Immature natural killer cell (primary cell): Measurements from ENCODE around the gene GOLGA8T. TPM values are rescaled to one million over a fixed set of nuclear protein-coding genes. Genes with fewer than 3 reads are reported as not detected.
A peak's percentile ranks its signal among the peaks of the same experiment; 100 is the strongest.
"Not testable (repeated sequence)": the region's sequence is repeated elsewhere in the genome, so short reads cannot be mapped to it uniquely, and the experiment has no call there.

ENCODE experiments used
- DNase-seq, 3 donors: peaks; one replicate each; pipeline ENCODE4 v3.0.0; 2022; ENCODE audit warnings: mixed read lengths in 1 of 3
- H3K27ac Mint-ChIP-seq, 6 donors: one replicate each; pipeline ENCODE4 v1.8.0; 2020; ENCODE audit warnings: mixed read lengths in 6 of 6, mild to moderate bottlenecking in 5 of 6, inconsistent platforms in 4 of 6, moderate library complexity in 3 of 6
- H3K27me3 Mint-ChIP-seq, 3 donors: one replicate each; pipeline ENCODE4 v1.8.0; 2020 to 2021; ENCODE audit warnings: low read depth in 3 of 3, mild to moderate bottlenecking in 3 of 3, mixed read lengths in 3 of 3, moderate library complexity in 3 of 3, inconsistent platforms in 1 of 3
- H3K36me3 Mint-ChIP-seq, 3 donors: one replicate each; pipeline ENCODE4 v1.8.0; 2020; ENCODE audit warnings: mixed read lengths in 3 of 3, inconsistent platforms in 2 of 3, mild to moderate bottlenecking in 2 of 3
- H3K4me1 Mint-ChIP-seq, 2 donors: one replicate each; pipeline ENCODE4 v1.8.0; 2020; ENCODE audit warnings: inconsistent platforms in 2 of 2, mild to moderate bottlenecking in 2 of 2, mixed read lengths in 2 of 2, moderate library complexity in 1 of 2
- H3K4me3 Mint-ChIP-seq, 5 donors: one replicate each; pipeline ENCODE4 v1.8.0; 2020; ENCODE audit warnings: mild to moderate bottlenecking in 5 of 5, mixed read lengths in 5 of 5, inconsistent platforms in 3 of 5, moderate library complexity in 3 of 5
- H3K9me3 Mint-ChIP-seq, 6 donors: one replicate each; pipeline ENCODE4 v1.8.0; 2020; ENCODE audit warnings: mild to moderate bottlenecking in 6 of 6, mixed read lengths in 6 of 6, inconsistent platforms in 4 of 6, moderate library complexity in 3 of 6
- polyA plus RNA-seq, 3 donors: library from polyadenylated mRNA; unstranded; fragments of 300-500 nt; fragmentation: Illumina TruSeq; gene quantifications; one replicate each; pipeline ENCODE4 v1.2.3, GENCODE V29; 2021

The GOLGA8T gene
- polyA plus RNA-seq, 3 donors from 2014 or later: 0.16 to 0.20 TPM; not detected in 1

- not testable (repeated sequence) for H3K36me3 Mint-ChIP-seq, H3K9me3 Mint-ChIP-seq, H3K27me3 Mint-ChIP-seq, H3K4me1 Mint-ChIP-seq
- H3K4me3 Mint-ChIP-seq: peak overlapping the region in 2 of 5 donors; percentile 16 to 18
- peak; percentile 48 to 71 (median 69) for DNase-seq
- peak overlapping the region; percentile 5 to 80 (median 56) for H3K27ac Mint-ChIP-seq
Measured at GRCh38 chr15:30173041-30173608, 38.3 kb downstream of the GOLGA8T start.

DNA sequence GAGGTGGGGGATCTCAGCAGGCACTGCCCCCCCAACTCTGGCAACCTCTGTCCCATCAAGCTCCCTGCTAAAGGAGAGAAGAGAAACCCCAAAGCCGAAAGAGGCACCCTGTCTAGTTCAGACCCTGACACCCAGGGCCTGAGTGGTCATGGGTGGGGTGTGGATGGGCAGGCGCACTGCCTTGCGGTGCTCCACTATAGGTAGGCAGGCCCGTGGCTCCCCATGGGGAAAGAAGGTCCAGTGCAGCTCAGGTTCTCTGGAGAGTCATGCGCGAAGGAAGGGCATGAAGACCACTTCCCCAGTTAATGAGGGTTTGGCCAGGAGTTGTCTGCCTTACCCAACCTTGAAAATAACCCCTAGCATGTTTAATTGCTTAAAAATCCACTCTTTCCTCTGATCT, 40.4 kb downstream of the GOLGA8T start:
- H3K4me1 Mint-ChIP-seq, H3K36me3 Mint-ChIP-seq, H3K27me3 Mint-ChIP-seq, H3K9me3 Mint-ChIP-seq, DNase-seq: not testable (repeated sequence)
- Mint-ChIP-seq H3K4me3 (peak overlapping the region in 1 of 5 donors; percentile 41), H3K27ac (peak overlapping the region in 2 of 6 donors; percentile 22 to 39)

GRCh38 chr15:30176613-30177012, 41.8 kb downstream of the GOLGA8T start:
- H3K36me3 Mint-ChIP-seq, H3K4me1 Mint-ChIP-seq, H3K27ac Mint-ChIP-seq, DNase-seq, H3K4me3 Mint-ChIP-seq, H3K9me3 Mint-ChIP-seq, H3K27me3 Mint-ChIP-seq: not testable (repeated sequence)

DNA sequence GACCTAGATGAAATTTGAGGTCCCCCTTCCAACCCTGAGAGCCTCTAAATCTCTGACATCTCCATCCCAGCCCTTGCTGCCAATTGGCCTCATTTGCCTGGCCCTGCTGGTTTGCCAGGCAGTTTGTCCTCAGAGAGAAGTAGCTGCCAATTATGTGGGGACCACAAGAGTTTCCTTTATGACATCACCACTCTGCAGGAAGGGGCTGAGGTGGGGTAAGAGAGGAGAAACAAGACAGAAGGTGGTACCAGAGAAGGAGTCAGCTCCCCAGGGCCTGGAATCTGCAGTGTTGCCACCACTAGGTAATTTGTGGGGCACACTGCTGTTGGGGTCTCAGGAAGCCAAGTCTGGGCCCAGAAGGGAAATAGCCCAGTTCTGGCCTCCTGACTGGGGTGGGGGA, 45.0 kb downstream of the GOLGA8T start:
- H3K27ac Mint-ChIP-seq, H3K9me3 Mint-ChIP-seq, H3K36me3 Mint-ChIP-seq, H3K27me3 Mint-ChIP-seq, H3K4me3 Mint-ChIP-seq, H3K4me1 Mint-ChIP-seq, DNase-seq: not testable (repeated sequence)

GRCh38 chr15:30185495-30185894, 50.6 kb downstream of the GOLGA8T start:
- not testable (repeated sequence) for H3K4me1 Mint-ChIP-seq, H3K27me3 Mint-ChIP-seq, H3K36me3 Mint-ChIP-seq, H3K27ac Mint-ChIP-seq, H3K4me3 Mint-ChIP-seq, DNase-seq, H3K9me3 Mint-ChIP-seq

GRCh38 chr15:30187429-30187828, 52.6 kb downstream of the GOLGA8T start:
- not testable (repeated sequence) for H3K4me3 Mint-ChIP-seq, H3K27ac Mint-ChIP-seq, H3K36me3 Mint-ChIP-seq, H3K9me3 Mint-ChIP-seq, H3K4me1 Mint-ChIP-seq, DNase-seq, H3K27me3 Mint-ChIP-seq

GRCh38 chr15:30189754-30190153, 54.9 kb downstream of the GOLGA8T start:
- not testable (repeated sequence) for H3K4me1 Mint-ChIP-seq, H3K9me3 Mint-ChIP-seq, H3K27me3 Mint-ChIP-seq, DNase-seq, H3K4me3 Mint-ChIP-seq, H3K36me3 Mint-ChIP-seq, H3K27ac Mint-ChIP-seq

GRCh38 chr15:30191143-30191542, 56.3 kb downstream of the GOLGA8T start:
- H3K36me3 Mint-ChIP-seq, DNase-seq, H3K27ac Mint-ChIP-seq, H3K4me1 Mint-ChIP-seq, H3K27me3 Mint-ChIP-seq, H3K9me3 Mint-ChIP-seq, H3K4me3 Mint-ChIP-seq: not testable (repeated sequence)

DNA sequence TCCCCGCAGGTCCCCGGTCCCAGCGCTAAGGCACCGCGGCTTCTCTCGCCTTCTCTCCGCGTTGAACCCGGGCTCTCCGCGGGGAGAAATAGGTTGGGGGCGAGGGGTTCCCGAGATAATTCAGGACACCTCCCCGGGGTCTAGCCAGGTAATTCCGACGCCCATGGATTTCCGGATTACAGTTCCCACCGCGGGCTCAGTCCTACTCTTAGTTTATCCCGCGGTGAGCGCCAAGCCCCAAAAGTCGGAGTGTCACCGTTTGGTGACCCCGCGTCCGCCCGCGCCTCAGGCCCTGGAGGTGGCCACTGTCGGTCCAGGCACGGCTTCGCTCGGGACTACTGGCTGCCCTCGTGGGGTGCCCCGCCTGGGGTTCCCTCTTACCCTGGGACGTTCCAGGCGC, 56.8 kb downstream of the GOLGA8T start:
- not testable (repeated sequence) for DNase-seq

GRCh38 chr15:30192119-30192745, 57.4 kb downstream of the GOLGA8T start:
- H3K27ac Mint-ChIP-seq, DNase-seq: not testable (repeated sequence)
- peak overlapping the region in 3 of 5 donors; percentile 61 to 71 (median 64) for H3K4me3 Mint-ChIP-seq

More for the DNA sequence above, 56.8 kb downstream of the GOLGA8T start:
- H3K4me1 Mint-ChIP-seq, H3K27me3 Mint-ChIP-seq, H3K36me3 Mint-ChIP-seq, H3K9me3 Mint-ChIP-seq: not testable (repeated sequence)
- Mint-ChIP-seq H3K27ac (peak overlapping the region in 1 of 6 donors; percentile 46), H3K4me3 (peak overlapping the region in 3 of 5 donors; percentile 64 to 79 (median 75))

DNA sequence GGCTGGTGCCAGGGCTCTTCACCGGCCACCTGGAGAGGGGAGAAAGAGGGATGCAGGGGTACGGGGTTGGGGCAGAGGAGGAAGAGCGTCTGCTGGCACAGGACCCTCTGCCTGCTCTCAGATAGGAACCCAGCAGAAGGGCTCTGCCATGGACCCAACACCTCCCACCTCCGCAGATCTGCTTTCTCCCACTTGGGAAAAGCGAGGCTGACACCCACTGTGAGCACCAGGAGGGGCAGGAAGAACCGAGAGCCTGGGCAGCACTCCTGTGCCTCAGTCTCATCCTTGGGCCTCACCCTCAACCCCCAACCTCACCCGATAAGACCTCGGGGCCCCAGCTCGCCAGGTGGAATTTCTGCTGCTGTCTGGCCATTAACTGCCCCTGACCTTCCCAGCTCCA, 58.0 kb downstream of the GOLGA8T start:
- DNase-seq, H3K36me3 Mint-ChIP-seq, H3K4me1 Mint-ChIP-seq, H3K27me3 Mint-ChIP-seq, H3K9me3 Mint-ChIP-seq, H3K27ac Mint-ChIP-seq, H3K4me3 Mint-ChIP-seq: not testable (repeated sequence)

More at GRCh38 chr15:30192119-30192745, 57.4 kb downstream of the GOLGA8T start:
- not testable (repeated sequence) for H3K27me3 Mint-ChIP-seq, H3K9me3 Mint-ChIP-seq, H3K36me3 Mint-ChIP-seq, H3K4me1 Mint-ChIP-seq

Other genes with a start within 250 kb of the GOLGA8T start
- under 1 TPM in 1 of 3 donors, not detected in 2; 0.17 TPM for gene GOLGA8J, start 52.1 kb upstream of the GOLGA8T start, polyA plus RNA-seq